ENCODE results near the gene SLC6A12.

SLC6A12 gene

GRCh38 chr12:156945-157344 lies 57.0 kb downstream of the SLC6A12 start:
- H2AFZ ChIP-seq (ENCODE audit: low read length): no peak overlapping the region
- TF ChIP-seq EZH2 (IDR thresholded peaks at IDR 0.05; ENCODE audit: borderline replicate concordance, low read length) (no peak), CTCF (IDR thresholded peaks at IDR 0.05; ENCODE audit: low read length) (no peak)
- no peaks in the 10 kb centered on the region for H3K79me2 ChIP-seq (ENCODE audit: insufficient read depth, low read length)
- H3K4me2 ChIP-seq (ENCODE audit: low read length): no peak overlapping the region
- H3K36me3 ChIP-seq (ENCODE audit: insufficient read depth, low read length): no peaks in the 10 kb centered on the region
- H3K27me3 ChIP-seq (ENCODE audit: insufficient read depth, low read length): peaks cover 13% of the 10 kb centered on the region; the same call in 1 of the 2 replicates
- no peaks in the 10 kb centered on the region for H3K4me1 ChIP-seq (ENCODE audit: insufficient read depth, low read length, severe bottlenecking)
- H3K4me3 ChIP-seq (ENCODE audit: low read depth, low read length, poor library complexity, severe bottlenecking): no peak overlapping the region
- no peak overlapping the region for H3K9ac ChIP-seq (ENCODE audit: low read length)
- no peaks in the 10 kb centered on the region for H4K20me1 ChIP-seq (ENCODE audit: insufficient read depth, low read length)
- no peaks in the 10 kb centered on the region for H3K9me2 ChIP-seq (ENCODE audit: low read depth, low read length)
- no peak overlapping the region for H3K27ac ChIP-seq (ENCODE audit: low read depth, low read length, poor library complexity, severe bottlenecking)
- no peaks in the 10 kb centered on the region for H3K9me3 ChIP-seq (ENCODE audit: low read length)
- H3F3A ChIP-seq (ENCODE audit: insufficient read depth, low read length): no peaks in the 10 kb centered on the region

DNA sequence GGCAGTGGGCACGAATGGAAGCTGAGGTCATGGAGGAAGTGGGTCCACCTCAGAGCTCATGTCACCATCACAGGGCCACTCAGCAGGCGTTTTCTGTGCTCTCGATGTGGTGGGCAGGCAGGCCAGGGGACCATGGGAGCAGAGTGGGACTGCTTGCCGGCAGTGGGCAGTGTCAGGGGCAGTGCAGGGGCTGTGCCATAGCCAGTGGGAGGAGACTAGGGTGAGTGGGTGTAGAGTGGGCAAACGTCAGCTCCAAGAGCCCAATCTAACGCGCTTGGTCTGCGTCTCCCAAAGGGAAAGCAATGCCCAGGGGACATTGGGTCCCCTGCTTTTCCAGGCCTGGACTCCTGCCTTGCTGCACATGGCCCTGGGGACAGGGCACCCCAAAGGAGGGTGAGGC lies 58.3 kb downstream of the SLC6A12 start:
- no peaks in the 10 kb centered on the region for H3K9me2 ChIP-seq (ENCODE audit: low read depth, low read length)
- no peak for TF ChIP-seq EZH2 (IDR thresholded peaks at IDR 0.05; ENCODE audit: borderline replicate concordance, low read length)
- no peak for TF ChIP-seq CTCF (IDR thresholded peaks at IDR 0.05; ENCODE audit: low read length)
- no peaks in the 10 kb centered on the region for H3K4me1 ChIP-seq (ENCODE audit: insufficient read depth, low read length, severe bottlenecking)
- H2AFZ ChIP-seq (ENCODE audit: low read length): no peak overlapping the region
- no peaks in the 10 kb centered on the region for H3K79me2 ChIP-seq (ENCODE audit: insufficient read depth, low read length)
- no peak overlapping the region for H3K27ac ChIP-seq (ENCODE audit: low read depth, low read length, poor library complexity, severe bottlenecking)
- no peak overlapping the region for H3K4me2 ChIP-seq (ENCODE audit: low read length)
- no peaks in the 10 kb centered on the region for H3K9me3 ChIP-seq (ENCODE audit: low read length)
- no peaks in the 10 kb centered on the region for H3F3A ChIP-seq (ENCODE audit: insufficient read depth, low read length)
- H4K20me1 ChIP-seq (ENCODE audit: insufficient read depth, low read length): no peaks in the 10 kb centered on the region
- H3K4me3 ChIP-seq (ENCODE audit: low read depth, low read length, poor library complexity, severe bottlenecking): no peak overlapping the region
- peaks cover 11% of the 10 kb centered on the region; the same call in 1 of the 2 replicates for H3K27me3 ChIP-seq (ENCODE audit: insufficient read depth, low read length)
- no peaks in the 10 kb centered on the region for H3K36me3 ChIP-seq (ENCODE audit: insufficient read depth, low read length)
- no peak overlapping the region for H3K9ac ChIP-seq (ENCODE audit: low read length)

GRCh38 chr12:155006-155405 lies 59.0 kb downstream of the SLC6A12 start:
- H2AFZ ChIP-seq (ENCODE audit: low read length): no peak overlapping the region
- no peak overlapping the region for H3K4me3 ChIP-seq (ENCODE audit: low read depth, low read length, poor library complexity, severe bottlenecking)
- no peak overlapping the region for H3K4me2 ChIP-seq (ENCODE audit: low read length)
- H3K4me1 ChIP-seq (ENCODE audit: insufficient read depth, low read length, severe bottlenecking): no peaks in the 10 kb centered on the region
- H3K79me2 ChIP-seq (ENCODE audit: insufficient read depth, low read length): no peaks in the 10 kb centered on the region
- no peaks in the 10 kb centered on the region for H3K36me3 ChIP-seq (ENCODE audit: insufficient read depth, low read length)
- peaks cover 9% of the 10 kb centered on the region; the same call in 1 of the 2 replicates for H3K27me3 ChIP-seq (ENCODE audit: insufficient read depth, low read length)
- no peaks in the 10 kb centered on the region for H3K9me3 ChIP-seq (ENCODE audit: low read length)
- H4K20me1 ChIP-seq (ENCODE audit: insufficient read depth, low read length): no peaks in the 10 kb centered on the region
- no peak overlapping the region for H3K9ac ChIP-seq (ENCODE audit: low read length)
- H3K9me2 ChIP-seq (ENCODE audit: low read depth, low read length): no peaks in the 10 kb centered on the region
- TF ChIP-seq EZH2 (IDR thresholded peaks at IDR 0.05; ENCODE audit: borderline replicate concordance, low read length) (no peak), CTCF (IDR thresholded peaks at IDR 0.05; ENCODE audit: low read length) (no peak)
- no peak overlapping the region for H3K27ac ChIP-seq (ENCODE audit: low read depth, low read length, poor library complexity, severe bottlenecking)
- H3F3A ChIP-seq (ENCODE audit: insufficient read depth, low read length): no peaks in the 10 kb centered on the region
